Thymus (tissue), 11 donors: Measurements from ENCODE around the gene RPS8. TPM values are rescaled to one million over a fixed set of nuclear protein-coding genes. Genes with fewer than 3 reads are reported as not detected.

Experiments used
- DNase-seq, 9 donors: peaks; one replicate each; pipeline ENCODE4 v3.0.0-alpha.2; 2013; ENCODE audit warnings: low spot score in 9 of 9, low read depth in 6 of 9, missing footprints in 1 of 9
- H3K27ac ChIP-seq, 2 donors: one replicate each; pipeline ENCODE4 v1.5.1; 2013; ENCODE audit warnings: control low read depth in 1 of 2, low read depth in 1 of 2, low read length in 1 of 2, mild to moderate bottlenecking in 1 of 2, moderate library complexity in 1 of 2
- H3K27me3 ChIP-seq, 2 donors: one replicate each; pipeline ENCODE4 v1.5.1; 2013; ENCODE audit warnings: low read length in 1 of 2; ENCODE audit not compliant: control insufficient read depth in 2 of 2, insufficient read depth in 1 of 2
- H3K36me3 ChIP-seq, 2 donors: one replicate each; pipeline ENCODE4 v1.5.1; 2013; ENCODE audit warnings: low read length in 1 of 2, mild to moderate bottlenecking in 1 of 2, moderate library complexity in 1 of 2; ENCODE audit not compliant: control insufficient read depth in 2 of 2, insufficient read depth in 2 of 2
- H3K4me1 ChIP-seq, 2 donors: one replicate each; pipeline ENCODE4 v1.5.1; 2013; ENCODE audit warnings: low read length in 2 of 2; ENCODE audit not compliant: control insufficient read depth in 2 of 2, insufficient read depth in 2 of 2
- H3K4me3 ChIP-seq, 2 donors: one replicate each; pipeline ENCODE4 v1.5.1; 2013; ENCODE audit warnings: low read length in 2 of 2, control low read depth in 1 of 2, mild to moderate bottlenecking in 1 of 2
- H3K9me3 ChIP-seq, 2 donors: one replicate each; pipeline ENCODE4 v1.5.1; 2013; ENCODE audit warnings: low read length in 1 of 2, mild to moderate bottlenecking in 1 of 2; ENCODE audit not compliant: control insufficient read depth in 2 of 2, insufficient read depth in 1 of 2
- WGBS: extraction: QIAGEN DNeasy Blood & Tissue Kit; methylation state at CpG from one replicate; pipeline ENCODE4 v1.1.7; 2013; 5-methylcytosine and 5-hydroxymethylcytosine counted together
- polyA plus RNA-seq: library from polyadenylated mRNA; stranded (reverse); fragments of 200-250 nt; gene quantifications from one replicate; pipeline ENCODE4 v1.2.3, GENCODE V29; 2013
- total RNA-seq: library from RNA; stranded (reverse); fragments of 120-200 nt; gene quantifications from one replicate; pipeline ENCODE4 v1.2.4, GENCODE V29; 2013
- donor health status: healthy.

RPS8 gene
- total and polyA plus RNA-seq, 2 donors = 3,262 to 3,732 TPM

GRCh38 chr1:44785029-44785380 lies 9.7 kb downstream of the RPS8 start:
- WGBS = 88% methylated on average over 6 of the region's 6 CpGs
- Histone ChIP-seq H3K27me3 (peaks cover 0 to 3% of the 10 kb centered on the region in 2 donors), H3K36me3 (peaks cover 11 to 19% of the 10 kb centered on the region in 2 donors), H3K9me3 (no peaks in the 10 kb centered on the region), H3K4me1 (peaks cover 18 to 30% of the 10 kb centered on the region in 2 donors), H3K27ac (no peak overlapping the region), H3K4me3 (no peak overlapping the region)
- DNase-seq = no peak

DNA sequence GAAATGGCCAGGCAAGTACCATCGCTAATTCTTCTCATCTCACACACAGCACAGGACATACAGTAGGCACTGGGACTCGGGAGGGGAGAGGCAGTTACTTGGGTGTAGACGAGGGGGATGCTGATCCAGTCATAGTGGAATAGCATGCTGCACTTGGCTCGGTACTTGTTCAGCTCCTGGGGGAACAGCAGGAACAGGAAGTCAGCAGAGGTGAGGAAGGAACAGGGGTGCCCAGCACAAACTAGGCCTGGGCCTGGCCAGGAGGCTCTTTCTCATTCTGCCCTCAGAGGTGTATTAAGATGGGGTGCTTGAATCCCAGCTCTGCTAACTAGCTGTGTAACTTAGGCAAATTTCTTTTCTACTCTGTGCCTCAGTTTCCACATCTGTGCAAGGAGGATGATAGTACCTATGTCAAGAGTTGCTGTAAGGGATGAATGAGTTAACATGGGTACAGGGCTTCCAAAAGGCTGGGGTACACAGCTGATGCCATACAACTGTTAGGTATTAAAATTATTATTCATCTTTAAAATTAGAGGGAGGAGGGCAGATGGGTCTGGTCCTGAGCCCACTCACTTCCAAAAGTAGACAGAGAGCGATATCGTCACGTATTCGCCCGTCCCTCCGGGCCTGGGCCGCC lies 10.3 kb downstream of the RPS8 start:
- no peaks in the 10 kb centered on the region for H3K9me3 ChIP-seq
- peaks cover 0 to 3% of the 10 kb centered on the region in 2 donors for H3K27me3 ChIP-seq
- no peak for DNase-seq
- H3K4me3 ChIP-seq = peak overlapping the region; percentile 39 to 45
- H3K27ac ChIP-seq = no peak overlapping the region
- peaks cover 18 to 30% of the 10 kb centered on the region in 2 donors for H3K4me1 ChIP-seq
- 34% methylated on average over 11 of the region's 11 CpGs for WGBS
- H3K36me3 ChIP-seq = peaks cover 8 to 13% of the 10 kb centered on the region in 2 donors

DNA sequence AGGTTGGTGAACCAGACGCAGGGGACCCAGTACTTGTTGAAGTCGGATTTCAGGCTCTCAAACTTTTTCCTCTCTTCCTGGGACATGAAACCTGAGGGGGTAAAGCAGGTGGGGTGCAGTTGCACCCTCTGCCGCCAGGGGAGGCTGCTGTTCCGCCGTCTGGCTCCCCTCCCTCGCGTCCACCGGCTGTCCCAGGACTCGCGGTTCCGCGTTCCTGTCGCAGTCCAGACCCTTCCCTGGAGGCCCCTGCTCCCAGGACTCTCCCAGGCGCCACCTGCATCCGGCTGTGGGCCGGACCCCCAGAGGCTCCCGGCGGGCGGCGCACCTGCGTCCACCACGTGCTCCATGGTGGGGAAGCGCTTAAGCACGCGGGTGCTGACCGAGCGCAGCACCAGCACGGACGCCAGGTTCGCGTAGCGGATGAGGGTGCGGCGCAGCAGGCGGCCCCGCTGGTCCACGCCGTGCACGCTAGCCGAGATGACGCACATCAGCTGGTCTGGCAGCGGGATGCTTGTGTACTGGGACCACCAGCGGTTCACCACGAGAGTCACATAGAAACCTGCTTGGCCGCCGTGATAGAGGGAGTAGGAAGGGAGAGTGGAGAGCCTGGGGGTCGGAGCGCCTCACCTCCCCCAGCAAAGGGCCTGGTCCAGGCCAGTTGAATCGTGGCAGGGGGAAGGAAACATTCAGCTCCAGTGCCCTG lies 10.9 kb downstream of the RPS8 start:
- H3K27ac ChIP-seq = peak overlapping the region in 1 of 2 donors; percentile 58
- peak in 6 of 9 donors; percentile 50 to 86 (median 71) for DNase-seq
- H3K4me3 ChIP-seq = peak overlapping the region; percentile 39 to 45
- H3K9me3 ChIP-seq = no peaks in the 10 kb centered on the region
- H3K4me1 ChIP-seq = peaks cover 18 to 30% of the 10 kb centered on the region in 2 donors
- H3K36me3 ChIP-seq = peaks cover 2 to 9% of the 10 kb centered on the region in 2 donors
- H3K27me3 ChIP-seq = peaks cover 0 to 3% of the 10 kb centered on the region in 2 donors
- WGBS = 8% methylated on average over 49 of the region's 49 CpGs

GRCh38 chr1:44786841-44787426 lies 11.6 kb downstream of the RPS8 start:
- Histone ChIP-seq H3K4me3 (peak overlapping the region in 1 of 2 donors; percentile 39), H3K27me3 (peaks cover 0 to 3% of the 10 kb centered on the region in 2 donors), H3K4me1 (peaks cover 18 to 30% of the 10 kb centered on the region in 2 donors), H3K9me3 (no peaks in the 10 kb centered on the region), H3K36me3 (peaks cover 0 to 3% of the 10 kb centered on the region in 2 donors), H3K27ac (peak overlapping the region in 1 of 2 donors; percentile 58)
- no peak for DNase-seq
- 88% methylated on average over 9 of the region's 9 CpGs for WGBS

DNA sequence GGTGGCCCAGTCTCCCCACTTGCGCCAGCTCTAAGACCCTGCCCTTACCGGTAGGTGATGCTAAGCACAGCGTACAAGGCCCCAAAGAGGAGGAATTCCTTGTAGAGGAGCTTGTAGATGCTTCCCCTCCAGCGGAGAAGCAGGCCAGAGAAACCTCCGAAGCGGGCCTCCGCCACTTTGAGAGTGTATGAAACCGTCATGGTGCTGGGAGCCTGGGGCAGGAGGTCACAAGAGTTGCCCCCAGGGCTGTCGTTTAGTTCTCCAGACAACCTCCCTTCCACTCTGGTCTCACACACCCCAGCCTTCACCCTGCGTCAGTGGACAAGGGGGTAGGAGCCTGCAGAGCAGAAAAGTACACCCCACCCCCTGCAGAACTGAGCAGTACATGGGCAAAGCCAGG lies 12.2 kb downstream of the RPS8 start:
- H3K36me3 ChIP-seq = no peaks in the 10 kb centered on the region
- no peaks in the 10 kb centered on the region for H3K9me3 ChIP-seq
- H3K4me1 ChIP-seq = peaks cover 18 to 30% of the 10 kb centered on the region in 2 donors
- 96% methylated on average over 10 of the region's 10 CpGs for WGBS
- no peak overlapping the region for H3K4me3 ChIP-seq
- DNase-seq = no peak
- H3K27ac ChIP-seq = no peak overlapping the region
- peaks cover 0 to 3% of the 10 kb centered on the region in 2 donors for H3K27me3 ChIP-seq

- WGBS = 95% methylated on average over 9 of the region's 9 CpGs
- H3K27ac ChIP-seq = no peak within 1 kb of the TSS
Measured at GRCh38 chr1:44788120-44788860, 12.9 kb downstream of the RPS8 start, which contains the start of gene BEST4. TSS of gene BEST4 (minus strand) at chr1:44788170. CDS start at chr1:44787705, 465 bp downstream.

DNA sequence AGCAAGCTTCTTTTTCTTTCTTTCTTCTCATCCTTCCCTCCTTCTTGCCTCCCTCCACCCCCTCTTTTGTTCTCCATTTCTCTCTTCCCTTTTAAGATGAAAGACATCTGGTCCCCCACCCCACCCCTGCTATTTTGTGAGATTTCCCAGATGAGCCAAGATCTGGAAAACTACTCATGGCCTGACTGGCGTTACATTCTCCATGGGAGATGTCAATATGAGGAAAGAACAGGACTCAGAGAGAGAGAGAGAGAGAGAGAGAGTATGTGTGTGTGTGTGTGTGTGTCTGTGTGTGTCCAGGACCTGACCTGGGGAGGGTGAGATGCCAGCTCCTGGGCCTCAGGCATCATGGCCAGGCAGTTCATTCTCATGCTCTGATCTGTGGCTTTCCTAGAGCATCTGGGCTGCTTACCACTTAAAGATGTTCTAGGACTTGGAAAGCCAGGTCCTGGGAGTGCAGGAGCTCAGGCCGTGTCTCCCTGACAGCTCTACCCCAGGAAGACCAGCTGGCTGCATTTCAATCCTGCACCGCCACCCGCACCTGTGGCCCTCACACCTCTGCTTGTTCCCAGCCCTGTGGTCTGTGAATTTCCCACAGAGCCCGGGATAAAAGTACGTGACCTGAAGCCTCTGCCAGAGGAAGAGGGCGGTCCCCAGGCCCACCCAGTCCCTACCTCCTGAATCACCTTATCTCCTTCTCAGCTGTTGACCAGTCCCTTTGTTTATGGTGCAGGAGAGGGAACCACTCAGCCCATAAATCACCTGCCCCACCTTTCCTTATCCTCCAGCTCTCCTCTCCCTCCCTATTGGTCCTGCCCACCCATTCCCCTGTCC lies 15.8 kb downstream of the RPS8 start:
- Histone ChIP-seq H3K4me3 (no peak overlapping the region), H3K4me1 (peaks cover 0 to 5% of the 10 kb centered on the region in 2 donors), H3K9me3 (no peaks in the 10 kb centered on the region), H3K36me3 (no peaks in the 10 kb centered on the region), H3K27me3 (peaks cover 0 to 3% of the 10 kb centered on the region in 2 donors), H3K27ac (peak overlapping the region in 1 of 2 donors; percentile 18)
- 84% methylated on average over 7 of the region's 7 CpGs for WGBS
- no peak for DNase-seq

More at GRCh38 chr1:44788120-44788860, 12.9 kb downstream of the RPS8 start, which contains the start of gene BEST4:
- Histone ChIP-seq H3K4me1 (peaks cover 18 to 30% of the 10 kb centered on the region in 2 donors), H3K36me3 (no peaks in the 10 kb centered on the region), H3K27me3 (peaks cover 0 to 3% of the 10 kb centered on the region in 2 donors), H3K4me3 (no peak within 1 kb of the TSS), H3K9me3 (no peaks in the 10 kb centered on the region)
- no peak for DNase-seq

GRCh38 chr1:44792736-44793502 lies 17.6 kb downstream of the RPS8 start:
- Histone ChIP-seq H3K36me3 (no peaks in the 10 kb centered on the region), H3K27ac (no peak overlapping the region), H3K4me3 (no peak overlapping the region), H3K9me3 (no peaks in the 10 kb centered on the region), H3K27me3 (no peaks in the 10 kb centered on the region), H3K4me1 (no peaks in the 10 kb centered on the region)
- no peak for DNase-seq
- WGBS = 94% methylated on average over 9 of the region's 9 CpGs
